MCF 10A (cell line): Measurements from ENCODE around the gene RNF187. TPM values are rescaled to one million over a fixed set of nuclear protein-coding genes. Genes with fewer than 3 reads are reported as not detected.

ENCODE experiments used
- BruUV-seq: library from RNA; stranded (reverse); fragments of 400-500 nt; replicated peaks from 2 replicates; lab custom pipeline; 2021; lab: Mats Ljungman, UMichigan
- CTCF ChIA-PET: fragments of 300-600 bp; sonication (Branson Sonifier 250); formaldehyde crosslinking; extraction: SDS; loops from one replicate; lab custom pipeline; 2021; ENCODE audit warnings: antibody characterized with exemption, inconsistent platforms; lab: Yijun Ruan, JAX
- POLR2A ChIA-PET: fragments of 300-600, 350-650 bp; sonication (Branson Sonifier 250); formaldehyde crosslinking; extraction: SDS; loops from one replicate; lab custom pipeline; 2020; ENCODE audit warnings: antibody characterized with exemption, inconsistent platforms; lab: Yijun Ruan, JAX
- DNase-seq: peaks from one replicate; pipeline ENCODE4 v3.0.0-alpha.2; 2018; ENCODE audit not compliant: unreplicated experiment
- H3K27ac Mint-ChIP-seq: one replicate; pipeline ENCODE4 v1.8.0; 2022; ENCODE audit warnings: mild to moderate bottlenecking, low read depth, mixed read lengths; ENCODE audit not compliant: unreplicated experiment
- H3K27me3 Mint-ChIP-seq: one replicate; pipeline ENCODE4 v1.8.0; 2022; ENCODE audit warnings: mixed read lengths; ENCODE audit not compliant: insufficient read depth, unreplicated experiment
- H3K36me3 Mint-ChIP-seq: one replicate; pipeline ENCODE4 v1.8.0; 2022; ENCODE audit warnings: mild to moderate bottlenecking, moderate library complexity, mixed read lengths; ENCODE audit not compliant: insufficient read depth, unreplicated experiment
- H3K4me1 Mint-ChIP-seq: one replicate; pipeline ENCODE4 v1.8.0; 2022; ENCODE audit warnings: mixed read lengths; ENCODE audit not compliant: insufficient read depth, unreplicated experiment
- H3K4me3 Mint-ChIP-seq: one replicate; pipeline ENCODE4 v1.8.0; 2022; ENCODE audit warnings: mild to moderate bottlenecking, moderate library complexity, mixed read lengths; ENCODE audit not compliant: unreplicated experiment
- H3K9me3 Mint-ChIP-seq: one replicate; pipeline ENCODE4 v1.8.0; 2022; ENCODE audit warnings: mixed read lengths; ENCODE audit not compliant: unreplicated experiment
- intact Hi-C: fragments of 100-400 bp; cut with micrococcal nuclease; formaldehyde crosslinking; loops from 2 replicates; pipeline ENCODE4 v1.14.1; 2022
- total RNA-seq: library from RNA; stranded (reverse); gene quantifications from 2 replicates; pipeline ENCODE4 v1.2.3, GENCODE V29; 2022
- TF ChIP-seq, protein P1 (sequence below): fragments of 200-600 bp; IDR thresholded peaks from one replicate; pipeline ENCODE4 v1.8.0; 2022; ENCODE audit warnings: antibody characterized with exemption, mild to moderate bottlenecking; ENCODE audit not compliant: unreplicated experiment

Gene RNF187
- total RNA-seq, 1 experiment from 2014 or later: 167 TPM

DNA sequence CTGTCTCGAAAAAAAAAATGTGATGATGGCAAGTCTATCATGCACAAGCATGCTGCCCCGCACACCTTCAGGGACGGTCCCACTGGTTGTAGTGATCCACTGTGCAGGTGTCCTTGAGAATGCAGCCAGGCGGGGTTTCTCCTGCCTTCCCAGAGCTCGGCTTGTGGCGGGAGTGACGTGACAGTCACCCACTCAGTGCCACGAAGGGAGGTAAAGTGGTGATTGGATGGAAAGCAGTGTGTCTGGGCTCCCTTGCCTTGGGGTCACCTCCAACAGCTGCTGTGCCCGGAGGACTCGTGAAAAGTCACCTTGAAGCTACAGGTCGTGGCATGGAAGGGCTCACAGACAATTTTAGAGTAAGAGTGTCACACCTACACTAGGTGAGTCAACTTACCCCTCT, 37.0 kb upstream of the RNF187 start:
- Mint-ChIP-seq H3K4me3 (no peak overlapping the region), H3K4me1 (peaks cover 16% of the 10 kb centered on the region), H3K9me3 (no peaks in the 10 kb centered on the region), H3K27ac (no peak overlapping the region), H3K36me3 (peaks cover 15% of the 10 kb centered on the region), H3K27me3 (peaks cover 36% of the 10 kb centered on the region)
- TF ChIP-seq, protein P1, sequence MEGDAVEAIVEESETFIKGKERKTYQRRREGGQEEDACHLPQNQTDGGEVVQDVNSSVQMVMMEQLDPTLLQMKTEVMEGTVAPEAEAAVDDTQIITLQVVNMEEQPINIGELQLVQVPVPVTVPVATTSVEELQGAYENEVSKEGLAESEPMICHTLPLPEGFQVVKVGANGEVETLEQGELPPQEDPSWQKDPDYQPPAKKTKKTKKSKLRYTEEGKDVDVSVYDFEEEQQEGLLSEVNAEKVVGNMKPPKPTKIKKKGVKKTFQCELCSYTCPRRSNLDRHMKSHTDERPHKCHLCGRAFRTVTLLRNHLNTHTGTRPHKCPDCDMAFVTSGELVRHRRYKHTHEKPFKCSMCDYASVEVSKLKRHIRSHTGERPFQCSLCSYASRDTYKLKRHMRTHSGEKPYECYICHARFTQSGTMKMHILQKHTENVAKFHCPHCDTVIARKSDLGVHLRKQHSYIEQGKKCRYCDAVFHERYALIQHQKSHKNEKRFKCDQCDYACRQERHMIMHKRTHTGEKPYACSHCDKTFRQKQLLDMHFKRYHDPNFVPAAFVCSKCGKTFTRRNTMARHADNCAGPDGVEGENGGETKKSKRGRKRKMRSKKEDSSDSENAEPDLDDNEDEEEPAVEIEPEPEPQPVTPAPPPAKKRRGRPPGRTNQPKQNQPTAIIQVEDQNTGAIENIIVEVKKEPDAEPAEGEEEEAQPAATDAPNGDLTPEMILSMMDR: no peak
- intact Hi-C loops: no loop called here
- DNase-seq: no peak
- no TSS peak for BruUV-seq
- ChIA-PET CTCF (interaction anchor here (0.7 to 1.6 kb wide), 4 partner anchors 35 to 319 kb away, joined by 3 to 4 read pairs (median 3); no protein-coding TSS in a partner anchor), POLR2A (interaction anchor here (0.6 to 0.9 kb wide), 2 partner anchors 36 to 45 kb away, joined by 3 read pairs; no protein-coding TSS in a partner anchor)

DNA sequence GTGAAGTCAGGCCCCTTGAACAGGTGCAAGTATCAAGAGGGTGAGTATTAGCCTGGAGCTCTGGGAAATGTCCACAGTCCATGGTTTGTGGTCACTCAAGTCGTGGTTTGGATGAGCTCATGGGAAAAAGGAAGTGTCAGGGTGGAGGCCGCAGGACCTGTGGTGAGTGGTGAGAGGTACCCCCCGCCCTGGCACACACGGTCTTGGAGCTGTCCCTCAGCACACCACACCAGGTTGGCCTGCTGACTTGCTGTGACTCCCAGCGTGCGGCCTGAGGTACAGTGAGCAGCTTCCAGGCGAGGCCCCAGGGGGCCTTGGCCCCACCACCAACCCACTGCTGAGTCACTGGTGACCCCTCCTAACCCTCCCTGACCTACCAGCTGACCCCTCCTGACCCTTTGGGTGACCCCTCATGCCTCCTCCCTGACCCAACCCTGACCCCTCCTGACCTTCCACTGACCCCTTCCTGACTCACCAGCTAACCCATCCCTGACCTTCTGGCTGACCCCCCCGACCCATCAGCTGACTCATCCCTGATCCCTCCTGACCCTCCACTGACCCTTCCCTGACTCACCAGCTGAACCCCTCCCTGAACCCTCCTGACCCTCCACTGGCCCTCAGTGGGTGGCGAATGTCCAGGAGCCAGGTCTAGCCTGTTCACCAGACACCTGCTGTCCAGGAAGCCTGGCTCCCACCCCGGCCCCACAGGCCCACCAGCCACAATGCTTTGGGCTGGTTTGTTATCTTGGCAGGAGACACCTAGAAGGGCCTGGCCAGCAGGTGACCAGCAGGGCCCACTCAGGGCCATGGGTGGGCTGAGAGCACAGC, 34.8 kb upstream of the RNF187 start:
- H3K4me1 Mint-ChIP-seq: peaks cover 22% of the 10 kb centered on the region
- ChIA-PET CTCF (interaction anchor here (0.6 to 1.5 kb wide), 3 partner anchors 64 to 332 kb away, joined by 3 to 6 read pairs (median 6); no protein-coding TSS in a partner anchor), POLR2A (interaction anchor here (0.8 to 0.9 kb wide), 3 partner anchors 18 to 79 kb away, joined by 3 read pairs; no protein-coding TSS in a partner anchor)
- no peak overlapping the region for H3K27ac Mint-ChIP-seq
- H3K4me3 Mint-ChIP-seq: no peak overlapping the region
- no peaks in the 10 kb centered on the region for H3K9me3 Mint-ChIP-seq
- H3K36me3 Mint-ChIP-seq: peaks cover 20% of the 10 kb centered on the region
- DNase-seq: no peak
- peaks cover 14% of the 10 kb centered on the region for H3K27me3 Mint-ChIP-seq
- TF ChIP-seq, protein P1: no peak
- intact Hi-C loops: no loop called here
- BruUV-seq: no TSS peak

DNA sequence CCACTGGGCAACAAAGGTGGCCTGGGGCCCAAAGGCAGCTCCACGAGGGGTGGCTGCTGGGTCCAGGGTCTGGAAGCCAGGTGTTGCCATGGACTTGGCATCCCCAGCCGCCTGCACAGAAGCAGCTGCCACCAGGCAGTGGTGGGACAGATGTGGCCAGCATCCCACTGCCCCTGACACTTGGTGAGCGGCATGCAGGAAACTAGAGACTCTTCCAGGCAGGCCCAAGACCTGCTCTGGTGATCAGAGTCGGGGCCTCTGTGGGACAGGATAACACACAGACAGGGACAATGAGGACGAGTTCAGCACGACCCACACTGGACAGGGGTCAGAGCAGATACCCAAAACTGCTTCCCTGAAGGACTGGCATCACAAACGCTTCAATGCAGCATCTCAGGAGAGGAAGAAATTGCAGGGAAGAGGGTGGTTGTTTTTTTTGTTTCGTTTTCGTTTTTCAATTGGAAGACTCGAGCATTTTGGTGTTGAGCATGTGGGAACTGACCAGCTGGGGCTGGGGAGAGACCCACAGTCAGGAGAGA, 34.1 kb upstream of the RNF187 start:
- Mint-ChIP-seq H3K4me1 (peaks cover 26% of the 10 kb centered on the region), H3K9me3 (no peaks in the 10 kb centered on the region), H3K27me3 (peaks cover 7% of the 10 kb centered on the region), H3K4me3 (no peak overlapping the region), H3K36me3 (peaks cover 27% of the 10 kb centered on the region), H3K27ac (no peak overlapping the region)
- intact Hi-C loops: no loop called here
- no TSS peak for BruUV-seq
- DNase-seq: no peak
- ChIA-PET POLR2A (interaction anchor here (0.8 to 0.9 kb wide), 2 partner anchors 9 to 48 kb away, joined by 3 to 4 read pairs; no protein-coding TSS in a partner anchor), CTCF (interaction anchor here (0.5 to 1.5 kb wide), 5 partner anchors 63 to 311 kb away, joined by 3 to 6 read pairs (median 4); no protein-coding TSS in a partner anchor)
- TF ChIP-seq, protein P1: no peak

DNA sequence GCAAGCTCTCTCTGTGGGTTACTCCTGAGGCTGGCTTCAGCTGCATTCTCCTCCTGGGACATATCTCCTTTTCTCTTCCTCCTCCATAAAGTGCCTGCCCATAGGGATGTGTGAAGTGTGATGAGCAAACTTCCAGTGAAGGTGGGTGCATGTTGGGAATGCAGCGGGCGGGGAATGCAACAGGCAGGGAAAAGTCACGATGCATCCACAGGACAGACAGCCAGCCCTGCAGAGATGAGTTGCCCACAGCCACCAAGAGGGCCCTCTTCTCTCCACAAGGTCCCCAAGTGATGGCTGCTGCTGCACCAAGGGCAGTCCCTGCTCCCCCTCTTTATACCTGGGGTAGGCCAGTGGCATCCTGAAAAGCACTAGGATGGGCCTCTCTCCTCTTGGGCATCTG, 33.6 kb upstream of the RNF187 start:
- Mint-ChIP-seq H3K27me3 (peaks cover 2% of the 10 kb centered on the region), H3K4me1 (peaks cover 30% of the 10 kb centered on the region), H3K9me3 (no peaks in the 10 kb centered on the region), H3K4me3 (no peak overlapping the region), H3K27ac (no peak overlapping the region), H3K36me3 (peaks cover 32% of the 10 kb centered on the region)
- ChIA-PET POLR2A (interaction anchor here (0.9 kb wide), 1 partner anchor 9 kb away, joined by 4 read pairs; no protein-coding TSS in a partner anchor), CTCF (interaction anchor here (0.5 to 1.5 kb wide), 4 partner anchors 63 to 312 kb away, joined by 3 to 6 read pairs (median 4); no protein-coding TSS in a partner anchor)
- BruUV-seq: no TSS peak
- DNase-seq: no peak
- TF ChIP-seq, protein P1: no peak
- intact Hi-C loops: no loop called here
